NAMALWA (cell line): Measurements from ENCODE around the gene ADCY3.

Experiments
- DNase-seq: peaks from one replicate; pipeline ENCODE4 v3.0.0-alpha.2; 2015; ENCODE audit warnings: low spot score

ADCY3 gene

DNA sequence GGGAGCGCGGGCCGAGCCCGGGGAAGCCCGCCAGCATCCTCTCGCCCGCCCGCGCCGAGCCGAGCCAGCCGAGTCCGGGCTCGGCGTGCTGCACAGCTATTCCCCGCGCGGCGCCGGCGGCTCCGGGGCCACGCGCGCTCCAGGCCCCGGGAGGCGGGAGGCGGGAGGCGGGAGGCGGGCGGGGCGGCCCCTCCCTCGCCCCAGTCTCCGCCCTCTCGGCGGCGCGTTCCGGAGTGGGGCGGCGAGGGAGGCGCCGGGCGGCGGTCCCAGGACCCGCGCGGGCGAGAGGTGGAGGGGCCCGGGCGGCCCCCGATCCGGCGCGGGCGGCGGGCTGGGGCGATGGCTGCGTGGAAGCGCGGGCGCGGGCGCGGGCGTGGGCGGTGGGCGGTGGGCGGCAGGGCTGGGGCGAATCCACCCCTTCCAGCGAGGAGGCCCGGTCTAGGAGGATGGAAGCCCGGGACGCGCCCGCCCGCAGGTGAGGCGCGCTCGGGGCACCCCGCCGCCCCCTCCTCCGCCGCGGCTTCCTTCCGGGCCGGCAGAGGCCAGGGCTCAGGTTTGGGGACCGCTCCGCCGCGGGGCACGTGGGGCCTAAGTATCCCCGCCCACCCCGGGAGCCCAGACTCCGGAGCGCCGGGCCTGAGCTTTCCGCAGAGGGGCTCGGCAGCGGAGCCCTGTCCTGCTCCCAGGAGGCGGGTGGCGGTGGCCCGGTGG, at the start of gene ADCY3:
ADCY3 (minus strand) TSS at position 140 of the 711 bp plus-strand sequence. CDS start 1,250 bp downstream, outside the sequence.
- peak; percentile 82 for DNase-seq

DNA sequence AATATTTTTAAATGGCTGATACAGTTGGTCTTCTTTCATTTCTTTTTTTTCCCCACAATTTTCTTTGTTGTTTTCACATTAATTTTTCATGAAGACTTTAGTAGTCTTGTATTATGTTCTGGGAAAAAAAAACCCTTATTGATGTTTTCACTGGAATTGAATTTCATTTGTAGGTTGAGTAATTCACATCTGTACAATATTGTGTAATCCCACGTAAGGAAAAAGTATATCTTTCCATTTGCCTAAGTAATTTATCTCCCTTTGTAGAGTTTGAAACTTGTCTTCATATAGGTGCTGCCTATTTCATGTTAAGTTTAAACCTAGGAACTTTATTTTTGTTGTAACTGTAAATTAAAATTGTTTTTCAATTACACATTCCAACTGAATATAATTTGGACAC, 49.7 kb upstream of the ADCY3 start:
- DNase-seq, result no peak

DNA sequence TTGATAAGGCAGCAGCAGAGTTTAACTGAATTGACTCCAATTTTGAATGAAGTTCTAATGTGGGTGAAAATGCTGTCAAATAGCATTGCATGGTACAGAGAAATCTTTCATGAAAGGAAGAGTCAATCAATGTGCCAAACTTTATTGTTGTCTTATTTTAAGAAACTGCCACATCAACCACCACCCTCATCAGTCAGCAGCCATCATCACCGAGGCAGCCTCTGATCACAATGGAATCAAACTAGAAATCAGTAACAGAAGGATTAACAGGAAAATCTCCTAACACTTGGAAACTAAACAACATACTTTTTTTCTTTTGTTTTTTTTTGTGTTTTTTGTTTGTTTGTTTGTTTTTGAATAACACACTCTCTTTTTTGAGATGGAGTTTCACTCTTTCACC, 41.9 kb upstream of the ADCY3 start:
- DNase-seq, result no peak

DNA sequence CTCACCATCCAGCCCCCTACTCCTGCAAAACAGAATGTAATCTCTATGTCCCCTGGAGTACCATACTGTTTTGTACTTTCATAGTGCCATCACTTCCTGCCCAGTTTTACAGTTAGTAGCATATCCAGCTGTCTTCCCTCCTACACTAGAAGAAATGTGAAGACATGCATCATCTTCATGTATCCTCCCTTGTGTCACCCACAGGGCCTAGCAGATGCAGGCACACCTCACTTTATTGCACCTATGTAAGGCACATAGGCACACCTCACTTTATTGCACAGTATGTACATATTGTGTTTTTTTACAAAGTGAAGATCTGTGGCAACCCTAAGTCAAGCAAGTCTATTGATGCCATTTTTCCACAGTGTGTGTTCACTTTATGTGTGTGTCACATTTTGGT, 39.7 kb upstream of the ADCY3 start:
- no peak for DNase-seq

DNA sequence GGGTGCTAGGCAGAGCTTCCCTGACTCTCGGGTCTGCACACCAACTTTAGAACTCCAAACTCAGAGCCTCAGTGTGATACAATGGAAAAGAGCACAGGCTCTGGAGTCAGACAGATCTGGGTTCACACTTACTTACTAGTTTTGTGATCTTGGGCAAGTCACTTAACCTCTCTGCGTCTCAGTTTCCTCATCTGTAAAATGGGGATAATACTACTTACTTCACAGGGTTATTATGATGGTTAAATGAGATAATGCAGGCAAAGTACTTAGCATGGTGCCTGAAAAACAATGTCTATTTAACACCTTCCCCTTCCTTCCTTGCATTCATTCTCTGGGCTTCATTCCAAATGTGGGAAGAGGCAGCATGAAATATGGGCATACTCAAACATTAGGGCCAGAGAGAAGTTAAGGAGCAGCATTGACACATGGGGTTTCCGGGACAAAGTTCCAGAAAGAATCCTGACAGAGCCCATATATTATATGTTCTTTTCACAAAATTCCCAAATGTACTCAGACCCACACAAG, 38.4 kb upstream of the ADCY3 start:
- DNase-seq, result no peak

DNA sequence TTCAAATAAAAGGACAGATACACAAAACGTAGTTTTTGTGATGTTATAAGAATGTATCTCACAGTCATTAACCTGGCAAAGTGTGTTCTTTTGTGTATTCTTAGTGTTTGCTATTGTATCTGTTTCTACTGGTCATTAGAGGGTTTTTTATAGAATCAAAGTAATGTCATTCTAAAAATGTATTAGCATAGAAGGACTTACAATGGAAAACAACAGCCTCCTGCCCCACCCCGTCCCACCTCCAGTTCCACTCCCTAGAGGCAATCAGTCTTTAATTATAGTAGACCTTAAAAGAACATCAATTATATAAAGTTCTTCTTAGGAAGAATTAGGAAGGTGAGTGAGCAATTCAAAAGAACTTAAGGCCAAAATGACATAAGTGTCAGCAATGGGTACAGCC, 37.9 kb upstream of the ADCY3 start:
- no peak for DNase-seq

DNA sequence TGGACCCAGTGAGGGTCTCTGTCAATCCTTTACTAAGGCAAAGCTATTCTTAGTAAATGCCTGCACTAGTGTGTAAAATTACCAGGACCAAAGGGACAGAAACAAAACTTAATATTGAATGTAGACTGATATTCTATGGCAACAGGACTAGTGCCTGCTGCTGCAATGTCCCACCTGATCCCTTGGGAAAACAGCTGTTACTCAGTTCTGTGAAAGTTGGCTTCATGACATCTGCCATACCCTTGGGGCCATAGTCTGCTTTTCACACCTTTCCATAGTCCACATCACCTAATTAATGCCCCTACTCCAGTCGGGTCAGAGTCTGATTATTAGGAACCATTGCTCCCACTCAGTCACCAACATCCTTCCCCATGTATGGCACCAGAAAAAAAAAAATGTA, 37.2 kb upstream of the ADCY3 start:
- no peak for DNase-seq

DNA sequence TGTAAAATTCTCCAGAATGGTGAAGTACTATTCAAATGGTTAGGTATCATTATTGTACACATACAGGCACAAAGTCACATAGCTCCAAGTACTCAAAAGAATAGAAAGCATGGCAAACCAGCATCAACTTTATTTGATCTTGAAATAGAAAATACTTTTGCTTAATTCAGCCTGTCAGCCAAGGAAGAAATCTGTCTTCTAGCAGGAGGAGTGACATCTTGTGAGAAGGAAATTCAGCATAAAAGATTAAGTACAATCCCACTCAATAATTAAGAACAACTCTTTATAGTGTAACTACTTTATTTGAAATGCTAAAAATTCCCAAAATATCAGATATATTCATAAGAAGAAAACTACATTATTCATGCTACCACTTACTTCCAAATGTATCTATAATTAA, 35.9 kb upstream of the ADCY3 start:
- DNase-seq, result no peak

DNA sequence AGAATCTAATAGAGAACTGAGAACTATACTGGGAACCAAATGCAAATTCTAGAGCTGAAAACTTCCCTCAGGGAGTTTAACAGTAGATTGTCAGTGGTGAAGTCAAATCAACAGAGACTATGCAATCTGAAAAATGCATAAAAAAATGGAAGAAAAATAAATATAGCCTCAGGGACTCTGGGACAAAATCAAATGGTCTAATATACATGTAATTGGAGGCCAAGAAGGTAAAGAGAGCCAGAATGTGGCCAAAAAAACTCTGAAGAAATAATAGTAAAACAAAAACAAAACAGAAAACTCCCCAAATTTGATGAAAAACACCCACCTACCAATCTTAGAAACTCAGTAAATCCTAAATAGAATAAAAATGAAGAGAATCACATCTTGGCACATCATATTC, 35.2 kb upstream of the ADCY3 start:
- DNase-seq, result no peak

DNA sequence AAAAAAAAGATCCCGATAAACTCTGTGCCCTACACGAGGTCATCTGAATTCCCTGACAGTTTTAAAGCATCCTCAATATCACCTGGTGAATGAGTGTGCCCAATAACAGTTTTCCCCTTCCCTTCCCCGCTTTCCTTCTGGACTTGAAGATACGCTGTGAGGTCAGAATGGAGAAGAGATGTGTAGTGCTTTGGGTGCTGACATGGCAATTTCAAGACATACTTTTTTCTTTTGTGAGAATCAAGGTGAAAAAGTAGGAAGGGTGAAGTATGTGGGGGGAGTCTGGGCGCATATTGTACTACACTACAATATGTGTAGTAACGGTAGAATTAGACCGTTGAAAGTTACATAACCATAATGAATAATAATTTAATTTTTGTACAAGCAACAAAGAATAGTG, 30.1 kb upstream of the ADCY3 start:
- no peak for DNase-seq

DNA sequence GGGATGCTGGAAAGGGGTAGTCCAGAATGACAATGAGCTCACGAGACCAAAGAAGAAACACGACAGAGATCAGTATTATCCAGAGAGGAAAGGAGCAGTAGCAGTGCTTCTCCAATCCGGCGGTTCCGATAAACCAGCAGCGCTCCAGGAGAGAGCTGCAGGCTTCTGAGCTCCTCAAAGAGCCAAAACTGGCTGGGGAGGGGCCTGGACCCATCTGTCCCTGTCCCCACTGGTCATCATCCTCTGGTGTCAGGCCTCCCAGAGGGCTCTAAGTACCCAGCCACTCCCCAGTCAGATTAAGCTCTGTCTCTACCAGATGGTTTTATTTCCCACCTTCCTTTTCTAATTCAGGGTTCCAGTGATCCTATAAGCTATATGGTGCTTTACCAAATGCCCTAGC, 28.5 kb upstream of the ADCY3 start:
- no peak for DNase-seq

DNA sequence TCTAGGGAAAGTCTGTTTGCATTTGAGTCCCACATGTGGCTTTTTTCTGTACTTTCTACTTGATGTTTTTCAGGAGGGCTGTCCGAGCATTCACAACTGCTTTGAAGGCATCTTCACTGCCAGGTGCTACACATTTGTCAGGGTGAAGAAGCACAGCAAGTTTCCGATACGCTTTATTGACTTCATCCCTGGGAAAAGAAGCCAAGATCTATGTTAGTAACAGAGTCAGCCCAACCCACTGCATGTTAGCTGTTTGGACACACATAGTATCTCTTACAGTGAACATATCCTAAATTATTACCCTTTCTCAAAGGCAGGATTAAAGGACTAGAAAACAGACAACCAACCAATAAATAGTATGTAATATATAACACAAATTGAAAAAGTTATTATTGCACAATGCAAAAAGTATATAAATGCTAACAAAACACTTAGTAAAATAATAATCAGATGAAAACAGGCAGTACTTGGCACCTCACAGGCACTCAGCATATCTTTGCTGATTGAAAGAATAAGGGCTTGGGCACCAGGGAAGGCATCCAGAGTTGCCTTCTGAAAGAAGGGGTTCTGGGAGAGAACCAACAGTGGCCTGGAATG, 27.6 kb upstream of the ADCY3 start:
- no peak for DNase-seq

DNA sequence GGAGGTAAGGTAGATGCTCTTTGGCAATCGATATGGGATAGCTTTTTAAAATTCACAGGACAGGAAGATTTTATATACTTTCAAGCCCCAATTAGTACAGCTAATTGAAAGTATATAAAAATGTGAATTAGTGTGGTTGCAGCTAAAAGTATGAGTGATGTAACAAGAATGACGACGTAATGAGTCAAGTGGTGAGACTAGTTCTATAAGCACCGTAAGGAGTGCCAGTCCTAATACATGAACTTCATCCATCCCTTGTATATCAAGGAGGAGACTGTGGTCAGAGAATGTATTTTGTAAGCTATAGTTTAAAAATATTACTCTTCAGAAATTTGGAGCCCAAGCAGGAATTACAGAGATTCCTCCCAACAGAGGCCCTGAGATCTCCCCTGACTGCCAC, 25.9 kb upstream of the ADCY3 start:
- DNase-seq, result no peak

DNA sequence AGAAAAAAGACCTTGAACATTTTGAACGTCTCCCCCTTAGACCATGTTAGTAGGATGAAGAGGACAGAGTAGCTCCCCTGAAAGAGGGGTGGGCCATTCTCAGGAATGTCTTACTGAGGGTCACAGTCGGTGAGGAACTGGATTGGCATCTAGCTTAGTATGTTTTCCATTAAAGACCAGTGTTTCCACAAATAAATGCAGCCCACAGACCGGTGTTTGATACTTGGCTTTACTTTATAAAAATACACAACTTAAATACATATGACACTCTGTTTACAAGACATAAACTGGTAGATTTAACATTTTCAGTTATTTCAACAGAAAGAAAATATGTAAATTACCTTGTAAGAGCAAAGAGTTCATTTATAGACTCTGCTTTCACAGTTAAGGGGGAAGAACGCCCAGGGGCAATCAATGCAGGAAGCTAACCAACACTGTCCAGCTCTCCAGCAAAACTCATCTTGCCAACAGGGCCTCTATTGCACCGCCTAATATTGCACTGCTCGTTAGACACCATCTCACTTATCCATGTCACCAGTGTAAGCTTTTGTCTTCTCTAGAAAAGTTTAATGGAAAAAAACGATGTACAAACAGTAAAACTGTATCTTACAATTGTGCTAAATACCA, 23.5 kb upstream of the ADCY3 start:
- no peak for DNase-seq

DNA sequence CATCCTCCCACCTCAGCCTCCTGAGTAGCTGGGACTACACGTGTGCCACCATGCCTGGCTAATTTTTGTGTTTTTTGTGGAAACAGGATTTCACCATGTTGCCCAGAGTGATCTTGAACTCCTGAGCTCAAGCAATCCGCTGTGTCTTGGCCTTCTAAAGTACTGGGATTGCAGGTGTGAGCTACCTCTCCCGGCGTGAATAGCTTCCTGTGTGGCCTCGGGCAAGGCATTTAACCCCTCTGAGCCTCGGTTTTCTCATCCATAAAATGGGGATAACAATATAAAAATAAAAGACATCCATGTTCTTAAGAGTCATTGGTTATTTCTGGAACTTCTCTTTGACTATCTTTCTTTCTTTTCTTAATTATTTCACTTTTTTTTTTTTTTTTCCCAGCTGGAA, 19.3 kb upstream of the ADCY3 start:
- no peak for DNase-seq

DNA sequence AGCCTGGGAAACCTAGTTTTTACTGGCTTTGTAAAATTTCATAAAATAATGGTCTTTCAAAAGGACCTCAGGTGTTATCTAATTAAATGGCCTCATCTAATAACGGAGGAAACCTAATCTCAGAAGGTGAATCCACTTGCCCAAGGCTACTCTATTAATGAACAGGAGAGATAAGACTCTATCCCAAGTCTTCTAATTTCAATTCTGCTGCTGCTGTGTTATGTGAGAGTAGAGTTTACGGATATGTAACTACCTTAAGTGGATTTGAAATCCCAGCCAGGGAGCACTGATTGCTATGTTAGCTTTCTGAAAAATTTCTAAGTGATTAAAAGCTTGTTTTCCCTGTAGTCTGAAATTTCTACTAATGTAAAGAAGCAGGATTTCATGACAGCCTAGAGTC, 17.2 kb upstream of the ADCY3 start:
- DNase-seq, result no peak

DNA sequence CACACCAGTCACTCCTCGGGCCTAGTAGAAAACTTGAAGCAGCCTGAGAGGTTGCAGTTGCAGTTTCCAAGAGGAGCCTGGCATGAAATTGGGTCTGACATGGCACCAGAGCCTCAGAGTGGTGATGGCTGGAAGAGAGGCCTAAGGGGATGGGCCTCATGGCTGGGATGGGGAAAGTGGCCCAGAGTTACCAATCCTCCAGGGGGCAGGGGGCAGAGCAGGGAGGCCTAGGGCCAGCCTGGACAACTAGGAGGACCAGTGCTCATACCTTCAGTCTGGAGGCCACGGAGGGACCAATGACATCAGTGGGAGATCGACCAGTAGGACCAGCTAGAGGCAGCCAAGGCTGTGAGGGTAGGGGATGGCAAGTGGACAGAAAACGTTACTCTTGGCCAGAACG, 15.1 kb upstream of the ADCY3 start:
- no peak for DNase-seq

DNA sequence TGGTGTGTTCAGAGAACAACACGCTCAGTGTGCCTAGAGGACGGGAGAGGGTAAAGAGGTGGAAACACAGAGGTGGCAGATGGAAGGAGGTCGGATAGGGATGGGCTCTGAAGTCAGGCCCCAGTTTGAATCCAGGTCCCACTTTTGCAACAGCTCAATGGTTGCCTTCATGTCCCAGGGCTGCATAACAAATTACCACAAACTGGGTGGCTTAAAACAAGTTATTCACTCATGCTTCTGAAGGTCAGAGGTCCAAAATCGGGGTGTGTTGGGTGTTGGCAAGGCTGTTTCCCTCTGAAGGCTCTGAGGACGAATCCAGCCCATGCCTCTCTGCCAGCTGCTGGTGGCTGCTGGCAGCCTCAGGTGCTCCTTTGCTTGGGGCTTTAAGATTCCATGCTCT, 12.7 kb upstream of the ADCY3 start:
- no peak for DNase-seq

DNA sequence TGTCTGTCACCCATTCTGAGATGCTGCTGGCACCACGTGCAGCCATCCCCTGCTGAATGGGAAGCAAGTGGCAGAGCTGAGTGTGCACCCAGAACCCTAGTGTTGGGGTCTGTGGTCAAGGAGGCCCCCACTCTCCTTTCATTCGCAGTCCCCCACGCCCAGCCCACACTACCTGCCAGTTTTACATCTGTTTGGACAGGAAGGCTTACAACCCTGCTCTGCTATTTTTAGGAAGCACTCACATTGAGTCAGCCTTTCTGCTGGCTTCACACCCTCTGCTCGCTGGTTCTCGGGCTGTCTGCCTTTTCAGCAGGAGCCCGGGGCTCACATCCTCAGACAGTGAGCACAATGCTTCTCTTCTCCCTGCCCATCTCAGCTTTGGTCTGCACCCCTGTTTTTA, 10.7 kb upstream of the ADCY3 start:
- DNase-seq, result peak; percentile 52

DNA sequence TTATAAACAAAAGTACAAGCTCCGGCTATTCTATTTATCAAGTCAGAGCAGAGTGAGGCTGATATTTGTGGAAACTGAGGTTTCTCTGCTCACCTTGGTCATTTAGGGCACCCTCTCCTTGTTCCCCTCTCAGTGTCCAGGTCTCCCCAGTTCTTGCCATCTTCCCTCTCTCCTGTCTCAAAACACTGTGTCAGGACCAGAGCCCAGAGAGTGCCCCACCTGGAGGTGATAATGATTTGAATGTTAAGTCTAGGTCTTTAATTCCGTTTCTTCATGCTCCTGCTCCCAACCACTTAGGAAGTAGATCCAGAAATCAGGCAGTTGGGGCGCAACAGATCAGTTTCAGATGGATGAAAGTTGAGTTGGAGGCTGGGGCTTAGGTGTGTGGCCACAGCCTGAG, 9.2 kb upstream of the ADCY3 start:
- peak; percentile 11 for DNase-seq

DNA sequence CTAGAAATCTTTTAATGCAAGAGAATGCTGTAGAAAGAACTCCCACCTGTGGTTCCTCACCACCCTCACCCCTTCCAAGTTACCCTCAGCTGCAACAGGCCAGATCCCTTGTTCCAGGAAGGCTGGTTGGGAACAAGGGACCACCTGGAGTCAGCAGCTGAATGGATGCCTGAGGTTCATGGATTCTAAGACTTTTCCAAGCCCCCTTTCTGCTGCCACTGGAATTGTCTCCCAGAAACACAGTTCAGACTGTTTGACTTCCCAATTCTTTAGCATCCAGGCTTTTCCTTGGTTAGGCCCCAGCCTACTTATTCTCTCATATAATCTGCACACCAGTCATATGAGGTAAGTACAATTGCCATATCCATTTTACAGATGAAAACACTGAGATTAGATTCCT, 8.0 kb upstream of the ADCY3 start:
- no peak for DNase-seq

DNA sequence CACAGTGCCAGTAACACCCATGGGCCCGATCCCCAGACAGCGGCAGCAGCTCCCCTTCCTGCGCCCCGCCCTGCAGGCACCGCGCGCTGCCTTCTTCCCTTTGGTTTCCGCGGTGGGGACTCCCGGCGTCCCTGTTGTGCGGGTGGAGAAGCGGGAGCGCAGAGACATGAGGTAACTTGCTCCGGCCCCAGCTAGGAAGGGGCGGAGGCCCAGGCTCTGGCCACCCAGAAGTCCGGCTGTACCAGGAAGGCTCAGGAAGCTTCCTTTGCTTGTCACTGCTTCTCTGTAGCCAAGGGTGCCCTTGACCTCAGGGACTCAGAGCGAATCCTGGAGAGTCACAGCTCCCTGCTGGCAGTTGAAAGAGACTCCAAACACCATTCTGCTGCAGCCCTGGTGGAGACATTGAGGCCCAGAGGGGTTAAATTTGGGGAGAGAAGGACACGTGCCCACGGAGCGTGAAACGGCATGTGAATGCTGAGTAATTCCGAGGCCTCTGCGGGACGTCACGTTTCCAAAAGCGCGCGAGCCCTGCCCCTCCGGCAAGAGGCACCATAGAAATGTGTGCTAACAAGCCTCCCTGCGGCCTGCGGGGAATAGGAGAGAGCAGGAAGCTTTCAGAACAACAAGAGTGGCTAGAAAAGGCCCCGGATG, 6.7 kb upstream of the ADCY3 start:
- no peak for DNase-seq

DNA sequence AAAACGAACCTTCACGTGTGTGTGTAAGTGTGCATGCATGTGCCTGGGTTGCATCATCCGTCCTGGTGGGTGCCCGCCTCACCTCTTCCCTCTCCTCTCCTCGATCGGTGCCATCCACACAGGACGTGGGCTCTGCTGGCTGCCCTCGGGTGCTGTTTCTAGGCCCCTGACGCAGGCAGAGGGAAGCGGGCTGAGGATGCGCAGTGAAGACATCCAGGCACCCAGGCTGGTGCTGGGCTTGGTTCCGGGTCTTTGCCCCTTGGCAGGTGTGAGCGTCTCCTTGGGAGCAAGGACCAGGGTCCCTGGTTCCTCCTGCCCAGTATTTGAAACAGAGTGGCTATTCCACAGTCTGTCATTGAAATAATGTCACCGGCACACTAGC, 6.2 kb upstream of the ADCY3 start:
- DNase-seq, result no peak
